Sigmoid colon (tissue), 7 donors: Measurements from ENCODE around the gene GPS2. TPM values are rescaled to one million over a fixed set of nuclear protein-coding genes. Genes with fewer than 3 reads are reported as not detected.
"Not testable (repeated sequence)": the region's sequence is repeated elsewhere in the genome, so short reads cannot be mapped to it uniquely, and the experiment has no call there.

ENCODE experiments used
- DNase-seq: peaks from one replicate; pipeline ENCODE4 v3.0.0-alpha.2; 2019
- H3K27ac ChIP-seq, 4 donors: fragments of 200-600 bp; sonication (generic); one replicate each; pipeline ENCODE4 v1.5.1; 2016 to 2019; ENCODE audit warnings: mild to moderate bottlenecking in 1 of 4
- H3K27me3 ChIP-seq, 3 donors: fragments of 200-600 bp; sonication (generic); one replicate each; pipeline ENCODE4 v1.5.1; 2019; ENCODE audit warnings: mild to moderate bottlenecking in 1 of 3
- H3K36me3 ChIP-seq, 4 donors: fragments of 200-600 bp; sonication (generic); one replicate each; pipeline ENCODE4 v1.5.1; 2016 to 2019
- H3K4me1 ChIP-seq, 4 donors: fragments of 200-600 bp; sonication (generic); one replicate each; pipeline ENCODE4 v1.5.1; 2017 to 2019
- H3K4me3 ChIP-seq, 4 donors: fragments of 200-600 bp; sonication (generic); one replicate each; pipeline ENCODE4 v1.5.1; 2017 to 2019; ENCODE audit warnings: mild to moderate bottlenecking in 2 of 4, moderate library complexity in 1 of 4
- H3K9me3 ChIP-seq, 4 donors: fragments of 200-600 bp in 3 of 4; sonication (generic) in 3 of 4; one replicate each; pipeline versions ENCODE4 v1.5.1 to v1.6.1; 2013 to 2019
- EP300 ChIP-seq, 4 donors: sonication (generic); formaldehyde crosslinking; IDR thresholded peaks; one replicate each; pipeline ENCODE4 v1.6.1; 2017; ENCODE audit warnings: antibody characterized with exemption in 4 of 4
- POLR2A ChIP-seq, 2 donors: fragments of 450-650 bp; IDR thresholded peaks; one replicate each; pipeline ENCODE4 v1.6.1; 2016; ENCODE audit warnings: antibody characterized with exemption in 2 of 2, mild to moderate bottlenecking in 2 of 2, moderate library complexity in 2 of 2
- POLR2AphosphoS5 ChIP-seq, 4 donors: sonication (generic); formaldehyde crosslinking; IDR thresholded peaks; one replicate each; pipeline ENCODE4 v1.6.1; 2017; ENCODE audit warnings: antibody characterized with exemption in 4 of 4
- WGBS, 2 donors: extraction: QIAGEN DNeasy Blood & Tissue Kit; methylation state at CpG; one replicate each; pipeline ENCODE4 v1.1.7; 2013; 5-methylcytosine and 5-hydroxymethylcytosine counted together
- intact Hi-C: fragments of 100-400 bp; cut with DNase I; formaldehyde crosslinking; loops from one replicate; pipeline ENCODE4 v1.15.1; 2023
- polyA plus RNA-seq, 3 donors: library from polyadenylated mRNA; stranded (reverse); fragments of 200-250 nt; gene quantifications; one replicate each; pipeline ENCODE4 v1.2.3, GENCODE V29; 2013
- total RNA-seq, 4 donors: library from RNA; depleted of rRNA; stranded (reverse); fragments of >200 nt; gene quantifications; one replicate each; pipeline ENCODE4 v1.1.0, GENCODE V29; 2016
- TF ChIP-seq, protein P1 (sequence below), 4 experiments: fragments of 450-650 bp in 3 of 4; fragments of 200-600 bp in 1 of 4; IDR thresholded peaks; one replicate each; pipeline ENCODE4 v1.5.1; 2016 to 2019; ENCODE audit warnings: antibody characterized with exemption in 4 of 4, mild to moderate bottlenecking in 3 of 4, moderate library complexity in 2 of 4
- donor health status: healthy with polysubstance abuse.
- donor health status: Bipolar disorder and iron deficiency.
- donor health status: healthy.

The GPS2 gene
- total and polyA plus RNA-seq, 7 donors = 67.9 to 114 (median 84.2) TPM

DNA sequence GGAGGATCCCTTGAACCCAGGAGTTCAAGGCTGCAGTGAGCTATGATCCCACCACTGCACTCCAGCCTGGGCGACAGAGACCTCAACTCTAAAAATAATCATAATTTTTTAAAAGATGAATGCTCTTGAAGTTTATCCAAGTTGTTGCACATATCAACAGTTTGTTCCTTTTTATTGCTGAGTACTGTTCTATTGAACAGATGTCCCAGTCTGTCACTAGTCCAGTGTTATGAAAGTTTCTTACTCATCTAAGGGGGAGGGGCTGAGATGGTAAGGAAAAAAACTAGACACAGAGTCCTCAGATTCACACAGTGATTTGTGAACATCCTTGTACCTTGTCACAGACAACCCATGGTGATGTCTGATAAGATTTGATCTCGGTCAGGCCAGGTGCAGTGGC lies 25.0 kb upstream of the GPS2 start:
- Histone ChIP-seq H3K9me3 (no peaks in the 10 kb centered on the region), H3K27ac (no peak overlapping the region), H3K4me3 (no peak overlapping the region), H3K4me1 (no peaks in the 10 kb centered on the region), H3K36me3 (no peaks in the 10 kb centered on the region), H3K27me3 (peaks cover 11 to 72% (median 18%) of the 10 kb centered on the region in 3 donors)
- TF ChIP-seq POLR2AphosphoS5 (IDR thresholded peaks at IDR 0.05) (no peak), EP300 (IDR thresholded peaks at IDR 0.05) (no peak), POLR2A (IDR thresholded peaks at IDR 0.05) (no peak)
- TF ChIP-seq, protein P1, sequence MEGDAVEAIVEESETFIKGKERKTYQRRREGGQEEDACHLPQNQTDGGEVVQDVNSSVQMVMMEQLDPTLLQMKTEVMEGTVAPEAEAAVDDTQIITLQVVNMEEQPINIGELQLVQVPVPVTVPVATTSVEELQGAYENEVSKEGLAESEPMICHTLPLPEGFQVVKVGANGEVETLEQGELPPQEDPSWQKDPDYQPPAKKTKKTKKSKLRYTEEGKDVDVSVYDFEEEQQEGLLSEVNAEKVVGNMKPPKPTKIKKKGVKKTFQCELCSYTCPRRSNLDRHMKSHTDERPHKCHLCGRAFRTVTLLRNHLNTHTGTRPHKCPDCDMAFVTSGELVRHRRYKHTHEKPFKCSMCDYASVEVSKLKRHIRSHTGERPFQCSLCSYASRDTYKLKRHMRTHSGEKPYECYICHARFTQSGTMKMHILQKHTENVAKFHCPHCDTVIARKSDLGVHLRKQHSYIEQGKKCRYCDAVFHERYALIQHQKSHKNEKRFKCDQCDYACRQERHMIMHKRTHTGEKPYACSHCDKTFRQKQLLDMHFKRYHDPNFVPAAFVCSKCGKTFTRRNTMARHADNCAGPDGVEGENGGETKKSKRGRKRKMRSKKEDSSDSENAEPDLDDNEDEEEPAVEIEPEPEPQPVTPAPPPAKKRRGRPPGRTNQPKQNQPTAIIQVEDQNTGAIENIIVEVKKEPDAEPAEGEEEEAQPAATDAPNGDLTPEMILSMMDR (IDR thresholded peaks at IDR 0.05) = no peak
- intact Hi-C loops = loop anchor here (5.0 kb wide), 1 partner anchor 78 kb away; the partner anchor contains the start of gene CLDN7
- 65 to 85% methylated on average over 2 of the region's 2 CpGs for WGBS, 2 donors
- DNase-seq = no peak

DNA sequence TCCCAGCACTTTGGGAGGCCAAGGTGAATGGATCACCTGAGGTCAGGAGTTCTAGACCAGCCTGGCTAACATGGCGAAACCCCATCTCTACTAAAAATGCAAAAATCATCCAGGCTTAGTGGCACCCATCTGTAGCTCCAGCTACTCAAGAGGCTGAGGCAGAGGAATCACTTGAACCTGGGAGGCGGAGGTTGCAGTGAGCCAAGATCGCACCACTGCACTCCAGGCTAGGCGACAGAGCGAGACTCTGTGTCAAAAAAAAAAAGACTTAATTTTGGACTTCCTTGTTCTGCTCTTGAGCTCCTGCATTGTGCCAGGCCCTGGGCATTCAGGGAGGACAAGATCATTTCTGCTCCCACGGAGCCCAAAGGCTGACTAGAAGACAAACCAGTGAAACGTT lies 22.4 kb upstream of the GPS2 start:
- H3K4me3 ChIP-seq, DNase-seq, H3K36me3 ChIP-seq, intact Hi-C loops, H3K9me3 ChIP-seq, H3K4me1 ChIP-seq, H3K27ac ChIP-seq: not testable (repeated sequence)
- WGBS, 2 donors = 48 to 73% methylated on average over 7 of the region's 7 CpGs
- peaks cover 9 to 61% (median 18%) of the 10 kb centered on the region in 3 donors for H3K27me3 ChIP-seq

DNA sequence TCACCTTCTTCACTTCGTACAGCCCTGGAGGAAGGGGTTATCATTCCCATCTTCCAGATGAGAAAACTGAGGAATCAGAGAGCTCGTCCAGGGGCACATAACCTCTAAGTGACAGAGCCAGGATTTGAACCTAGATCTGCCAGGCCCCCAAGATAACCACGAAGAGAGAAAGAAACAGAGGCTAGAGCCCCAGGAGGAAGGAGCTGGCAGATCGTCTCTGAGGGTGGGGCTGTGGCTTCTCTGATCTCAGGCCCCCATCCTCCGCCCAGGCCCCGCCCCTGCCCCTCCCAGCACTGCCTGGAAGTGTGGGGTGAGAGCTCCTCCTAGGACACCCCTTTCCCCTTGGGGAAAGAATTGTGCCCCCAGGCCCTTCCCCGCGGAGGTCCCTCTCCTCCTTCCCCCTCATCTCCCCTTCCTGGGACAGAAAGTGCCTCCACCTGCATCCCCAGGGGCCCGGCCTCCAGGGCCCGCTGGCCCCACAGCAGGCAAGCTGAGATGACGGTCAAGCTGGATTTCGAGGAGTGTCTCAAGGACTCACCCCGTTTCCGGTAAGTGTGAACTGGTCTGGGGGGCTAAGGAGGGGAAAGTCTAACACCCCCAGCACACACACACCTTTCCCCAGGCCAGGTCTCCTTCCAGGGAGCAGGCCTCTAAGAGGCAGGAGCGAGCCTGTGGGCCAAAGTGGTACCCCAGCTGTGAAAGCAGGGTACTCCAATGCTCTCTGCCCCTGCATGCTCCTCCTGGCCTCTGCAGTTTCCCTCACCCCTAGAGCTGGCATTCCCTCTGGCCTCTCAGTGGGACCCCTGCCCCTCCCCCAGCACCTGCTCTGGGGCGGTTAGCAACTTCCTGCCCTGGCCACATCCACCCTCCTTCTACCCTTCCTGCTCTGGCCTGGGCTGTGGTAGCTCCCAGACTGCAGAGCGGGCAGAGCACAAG lies 21.3 kb upstream of the GPS2 start, which contains the start of gene ACAP1:
Gene ACAP1 (plus strand): TSS at position 290 of the 936 bp plus-strand sequence. CDS start 206 bp downstream, at position 496.
- WGBS, 2 donors = 25 to 50% methylated on average over 17 of the region's 17 CpGs
- no peak for DNase-seq
- no peak within 1 kb of the TSS for H3K27ac ChIP-seq
- H3K4me3 ChIP-seq = peak within 1 kb of the TSS in 2 of 4 donors; percentile 9 to 12
- intact Hi-C loops = no loop called here
- no peaks in the 10 kb centered on the region for H3K9me3 ChIP-seq
- H3K27me3 ChIP-seq = peaks cover 7 to 51% (median 12%) of the 10 kb centered on the region in 3 donors
- no peak for TF ChIP-seq POLR2A (IDR thresholded peaks at IDR 0.05)
- TF ChIP-seq, protein P1 (IDR thresholded peaks at IDR 0.05) = no peak
- no peak for TF ChIP-seq EP300 (IDR thresholded peaks at IDR 0.05)
- no peak for TF ChIP-seq POLR2AphosphoS5 (IDR thresholded peaks at IDR 0.05)
- H3K36me3 ChIP-seq = no peaks in the 10 kb centered on the region
- H3K4me1 ChIP-seq = peaks cover 0 to 7% (median 0%) of the 10 kb centered on the region in 4 donors

DNA sequence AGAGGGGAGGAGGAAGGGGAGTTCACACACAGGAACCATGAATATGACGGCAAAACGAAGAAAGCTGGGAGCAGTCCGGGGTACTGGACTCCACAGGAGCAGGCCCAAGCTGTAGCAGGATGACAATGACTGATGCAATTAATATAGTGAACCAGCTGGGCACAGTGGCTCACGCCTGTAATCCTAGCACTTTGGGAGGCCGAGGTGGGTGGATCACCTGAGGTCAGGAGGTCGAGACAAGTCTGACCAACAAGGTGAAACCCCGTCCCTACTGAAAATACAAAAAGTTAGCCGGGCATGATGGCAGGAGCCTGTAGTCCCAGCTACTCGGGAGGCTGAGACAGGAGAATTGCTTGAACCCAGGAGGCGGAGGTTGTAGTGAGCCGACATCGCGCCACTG lies 20.6 kb upstream of the GPS2 start:
- H3K9me3 ChIP-seq, H3K36me3 ChIP-seq, H3K4me1 ChIP-seq, H3K4me3 ChIP-seq, DNase-seq, intact Hi-C loops, H3K27ac ChIP-seq: not testable (repeated sequence)
- peaks cover under 1 to 43% (median 11%) of the 10 kb centered on the region in 3 donors for H3K27me3 ChIP-seq
- WGBS, 2 donors = 84 to 88% methylated on average over 13 of the region's 13 CpGs

DNA sequence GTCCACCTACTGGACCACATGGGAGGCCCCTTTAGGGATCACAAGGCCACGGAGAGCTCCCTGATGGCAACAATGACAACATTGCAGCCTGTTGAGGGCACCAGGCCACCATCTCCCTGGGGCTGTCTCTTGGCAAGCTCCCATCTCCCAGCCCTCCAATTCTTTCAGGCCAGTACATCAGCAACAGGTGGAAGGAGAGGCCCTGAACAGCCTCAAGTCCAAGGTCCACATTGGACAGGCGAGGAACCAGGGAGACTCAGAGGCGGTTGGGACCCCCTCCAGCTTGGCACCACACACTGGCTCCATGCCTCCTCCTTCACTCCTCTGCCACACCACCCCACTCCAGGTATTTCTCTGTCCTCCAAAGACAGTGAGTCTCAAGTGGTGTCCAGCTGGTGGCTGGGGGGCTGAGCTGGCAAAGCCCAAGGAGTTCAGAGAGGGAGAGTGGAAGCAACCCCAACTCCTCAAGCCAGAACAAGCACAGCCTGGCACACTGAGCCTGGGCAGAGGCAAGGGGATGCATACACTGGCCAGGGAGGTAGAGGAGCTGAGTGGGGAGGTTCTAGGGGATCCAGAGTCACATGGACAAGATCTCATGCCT lies 19.9 kb upstream of the GPS2 start:
- H3K4me1 ChIP-seq = peaks cover 0 to 15% (median 8%) of the 10 kb centered on the region in 4 donors
- H3K9me3 ChIP-seq = no peaks in the 10 kb centered on the region
- no peak overlapping the region for H3K4me3 ChIP-seq
- 43 to 77% methylated on average over 3 of the region's 3 CpGs for WGBS, 2 donors
- H3K36me3 ChIP-seq = no peaks in the 10 kb centered on the region
- intact Hi-C loops = no loop called here
- H3K27me3 ChIP-seq = peaks cover 0 to 37% (median 5%) of the 10 kb centered on the region in 3 donors
- DNase-seq = no peak
- no peak overlapping the region for H3K27ac ChIP-seq
- no peak for TF ChIP-seq EP300 (IDR thresholded peaks at IDR 0.05)
- TF ChIP-seq, protein P1 (IDR thresholded peaks at IDR 0.05) = no peak

DNA sequence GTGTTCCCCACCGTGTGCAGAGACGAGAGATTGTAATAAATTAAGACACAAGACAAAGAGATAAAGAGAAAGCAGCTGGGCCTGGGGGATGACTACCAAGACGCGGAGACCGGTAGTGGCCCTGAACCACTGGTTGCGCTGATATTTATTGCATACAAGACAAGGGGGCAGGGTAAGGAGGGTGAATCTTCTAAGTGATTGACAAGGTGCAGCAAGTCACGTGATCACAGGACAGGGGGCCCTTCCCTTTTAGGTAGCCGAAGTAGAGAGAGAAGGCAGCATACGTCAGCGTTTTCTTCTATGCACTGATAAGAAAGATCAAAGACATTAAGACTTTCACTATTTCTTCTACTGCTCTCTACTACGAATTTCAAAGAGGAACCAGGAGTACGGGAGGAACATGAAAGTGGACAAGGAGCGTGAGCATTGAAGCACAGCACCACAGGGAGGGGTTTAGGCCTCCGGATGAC lies 17.5 kb upstream of the GPS2 start:
- DNase-seq, H3K4me3 ChIP-seq, H3K9me3 ChIP-seq, intact Hi-C loops, H3K36me3 ChIP-seq: not testable (repeated sequence)
- peak overlapping the region in 3 of 4 donors; percentile 22 to 64 (median 43) for H3K27ac ChIP-seq
- peaks cover 0 to 18% (median 0%) of the 10 kb centered on the region in 3 donors for H3K27me3 ChIP-seq
- H3K4me1 ChIP-seq = peaks cover 0 to 27% (median 19%) of the 10 kb centered on the region in 4 donors
- WGBS, 2 donors = 42 to 70% methylated on average over 14 of the region's 14 CpGs
